Fibroblast of lung (primary cell): ENCODE results near the gene PDLIM5.

Experiments
- CTCF ChIP-seq, 2 donors: IDR thresholded peaks in 1 of 2; conservative IDR thresholded peaks in 1 of 2; 1 replicate in 1 of 2; 2 replicates in 1 of 2; pipeline ENCODE4 v1.5.1; 2011 to 2012; ENCODE audit warnings: low read length in 2 of 2, control low read depth in 1 of 2, inconsistent platforms in 1 of 2, low read depth in 1 of 2, mild to moderate bottlenecking in 1 of 2
- EZH2 ChIP-seq: IDR thresholded peaks from 2 replicates; pipeline ENCODE4 v1.5.1; 2012; ENCODE audit warnings: low read length, control low read depth, mild to moderate bottlenecking; ENCODE audit errors: missing control alignments

GRCh38 chr4:94495408-94495807 is 43.7 kb downstream of the PDLIM5 start:
- TF ChIP-seq CTCF (conservative IDR thresholded peaks at IDR 0.05 in 1 of 2, IDR thresholded peaks at IDR 0.05 in 1 of 2; ENCODE audit: low read depth in 1 of 2, low read length in 2 of 2) (no peak), EZH2 (no peak)
